HG03095 (cell line): ENCODE measurements around the gene ENTPD8.

Experiments
- ATAC-seq: cut with Tn5 transposase; IDR thresholded peaks from one replicate; pipeline ENCODE4 v1.9.1; 2021; ENCODE audit warnings: moderate library complexity; ENCODE audit not compliant: unreplicated experiment

The ENTPD8 gene

GRCh38 chr9:137448602-137448962 lies 7.4 kb upstream of the ENTPD8 start:
- ATAC-seq: no peak

DNA sequence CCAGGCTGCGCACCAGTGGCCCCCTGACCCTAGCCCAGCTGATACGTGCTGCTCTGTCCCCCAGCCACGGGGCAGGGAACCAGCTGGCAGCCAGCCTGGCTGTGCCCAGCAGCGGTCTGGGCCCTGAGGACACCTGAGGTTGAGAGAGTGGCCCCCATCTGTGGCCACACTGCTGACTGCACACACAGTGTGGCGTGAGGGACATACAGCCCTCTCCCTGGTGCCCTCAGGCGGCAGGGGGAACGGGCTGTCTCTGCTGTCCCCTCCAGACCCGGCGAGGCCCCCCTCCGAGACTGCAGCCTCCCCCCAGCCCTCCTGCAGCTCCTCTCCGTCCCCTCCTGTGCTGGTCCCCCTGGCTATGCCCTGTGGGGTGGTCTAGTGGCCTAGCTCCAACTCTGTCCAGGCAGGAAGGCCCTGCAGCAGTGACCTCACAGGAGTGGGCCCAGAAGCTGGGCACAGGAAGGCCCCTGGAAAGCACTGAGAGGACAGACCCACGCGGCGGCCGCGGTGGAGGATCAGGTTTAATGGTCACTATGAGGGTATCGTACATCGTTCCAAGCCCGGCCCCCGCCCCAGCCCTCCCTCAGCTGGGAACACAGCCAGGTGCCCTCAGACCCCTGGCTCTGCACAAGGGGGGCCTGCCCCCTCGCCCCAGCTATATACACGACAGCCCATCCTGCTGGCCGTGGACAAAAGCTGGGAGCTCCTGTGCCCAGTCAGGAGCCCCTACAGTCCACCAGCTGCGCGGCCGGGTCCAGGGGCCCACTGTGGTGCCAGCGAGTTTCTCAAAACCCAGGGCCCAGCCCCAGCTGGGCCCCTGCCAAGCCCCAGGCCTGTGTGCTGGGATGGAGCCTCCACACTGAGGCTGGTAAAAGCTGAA lies 6.8 kb upstream of the ENTPD8 start:
- ATAC-seq: no peak

GRCh38 chr9:137446851-137447471 lies 5.8 kb upstream of the ENTPD8 start:
- no peak for ATAC-seq

DNA sequence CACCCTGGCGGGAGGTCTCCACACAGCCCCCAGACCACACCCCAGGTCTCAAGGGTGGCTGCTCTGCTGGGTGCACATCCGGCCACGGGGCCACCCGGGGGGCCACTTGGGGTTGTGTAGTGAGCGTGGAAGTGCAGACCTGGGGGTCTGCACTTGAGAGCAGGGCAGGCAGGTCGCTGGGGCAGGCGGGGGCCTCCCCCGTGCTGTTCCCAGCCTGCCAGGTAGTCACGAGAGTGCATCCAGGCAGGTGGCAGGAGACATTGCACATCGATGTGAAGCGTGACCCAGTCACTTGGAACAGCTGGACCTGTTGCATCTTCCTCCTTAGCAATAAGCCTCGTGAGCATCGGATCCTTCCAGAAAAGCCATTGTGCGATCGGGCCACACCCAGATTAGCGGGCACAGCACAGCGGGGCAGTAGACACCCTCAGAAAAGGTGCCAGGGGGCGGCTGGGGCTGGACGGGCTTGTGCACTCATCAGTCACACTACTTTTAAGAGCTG lies 4.8 kb upstream of the ENTPD8 start:
- no peak for ATAC-seq

DNA sequence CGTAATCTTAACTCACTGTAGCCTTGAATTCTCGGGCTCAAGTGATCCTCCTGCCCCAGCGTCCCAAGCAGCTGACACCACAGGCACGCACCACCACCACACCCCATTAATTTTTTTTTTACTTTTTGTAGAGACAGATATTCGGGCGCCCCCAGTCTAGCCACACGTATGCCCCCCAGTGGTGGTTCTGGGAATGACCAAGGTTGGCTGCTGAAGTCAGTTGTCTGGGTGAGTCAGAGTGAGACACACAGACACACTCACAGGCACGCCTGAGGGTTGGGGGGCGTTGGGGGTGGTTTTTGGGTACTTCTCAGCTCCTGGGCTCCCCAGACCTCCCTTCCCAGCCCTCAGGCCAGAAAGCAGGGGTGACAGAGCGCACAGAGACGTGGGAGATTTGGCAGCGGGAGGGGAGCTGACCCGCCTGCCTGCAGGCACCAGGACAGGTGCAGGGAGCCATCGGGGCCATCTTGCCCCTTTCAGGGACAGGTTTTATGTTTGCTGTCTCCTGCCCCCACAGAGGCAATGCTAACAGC lies 4.2 kb upstream of the ENTPD8 start:
- no peak for ATAC-seq

GRCh38 chr9:137444106-137444790 lies 3.1 kb upstream of the ENTPD8 start:
- ATAC-seq: no peak

- no peak for ATAC-seq
Observed at GRCh38 chr9:137441935-137442321, 771 bp upstream of the ENTPD8 start.

- no peak for ATAC-seq
Observed at GRCh38 chr9:137439158-137439714, 1.9 kb downstream of the ENTPD8 start.

GRCh38 chr9:137438591-137439157 lies 2.5 kb downstream of the ENTPD8 start:
- no peak for ATAC-seq

DNA sequence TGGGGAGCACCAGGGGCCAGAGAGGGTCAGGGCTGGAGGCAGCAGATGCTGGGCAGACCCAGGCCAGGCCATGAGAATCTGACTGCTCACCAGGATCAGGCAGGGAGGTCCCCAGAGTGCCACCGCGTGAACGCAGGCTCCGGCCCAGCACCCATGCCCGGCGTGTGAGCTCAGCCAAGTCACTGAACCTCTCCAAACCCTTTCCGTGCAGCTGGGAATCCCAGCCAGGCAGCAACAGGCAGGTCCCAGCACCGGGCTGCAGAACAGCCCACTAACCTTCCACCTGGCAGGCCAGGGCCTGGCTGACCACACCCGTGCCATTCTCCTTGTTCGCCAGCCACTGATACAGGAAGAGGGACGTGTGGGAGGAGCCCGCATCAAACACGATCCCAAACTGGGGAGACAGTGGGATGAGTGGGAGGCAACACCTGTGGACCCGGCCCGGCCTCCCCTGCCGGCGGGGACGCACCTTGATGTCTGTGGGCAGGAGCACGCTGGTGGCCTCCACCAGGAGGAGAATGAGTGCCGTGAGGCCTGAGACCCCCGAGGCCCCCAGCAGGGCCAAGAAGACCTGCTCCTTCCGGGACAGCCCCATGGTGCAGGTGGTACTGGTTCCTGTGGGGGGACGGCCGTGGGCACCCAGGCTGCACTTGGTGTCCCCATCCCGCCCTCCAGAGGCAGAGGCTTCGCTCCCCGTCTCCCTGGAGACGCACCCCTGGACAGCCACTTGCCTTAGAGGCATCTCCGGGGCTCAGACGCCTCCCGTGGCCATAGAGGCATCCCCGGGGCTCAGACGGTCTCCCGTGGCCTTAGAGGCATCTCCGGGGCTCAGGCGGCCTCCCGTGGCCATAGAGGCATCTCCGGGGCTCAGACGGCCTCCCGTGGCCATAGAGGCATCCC lies 3.2 kb downstream of the ENTPD8 start:
- ATAC-seq: no peak

DNA sequence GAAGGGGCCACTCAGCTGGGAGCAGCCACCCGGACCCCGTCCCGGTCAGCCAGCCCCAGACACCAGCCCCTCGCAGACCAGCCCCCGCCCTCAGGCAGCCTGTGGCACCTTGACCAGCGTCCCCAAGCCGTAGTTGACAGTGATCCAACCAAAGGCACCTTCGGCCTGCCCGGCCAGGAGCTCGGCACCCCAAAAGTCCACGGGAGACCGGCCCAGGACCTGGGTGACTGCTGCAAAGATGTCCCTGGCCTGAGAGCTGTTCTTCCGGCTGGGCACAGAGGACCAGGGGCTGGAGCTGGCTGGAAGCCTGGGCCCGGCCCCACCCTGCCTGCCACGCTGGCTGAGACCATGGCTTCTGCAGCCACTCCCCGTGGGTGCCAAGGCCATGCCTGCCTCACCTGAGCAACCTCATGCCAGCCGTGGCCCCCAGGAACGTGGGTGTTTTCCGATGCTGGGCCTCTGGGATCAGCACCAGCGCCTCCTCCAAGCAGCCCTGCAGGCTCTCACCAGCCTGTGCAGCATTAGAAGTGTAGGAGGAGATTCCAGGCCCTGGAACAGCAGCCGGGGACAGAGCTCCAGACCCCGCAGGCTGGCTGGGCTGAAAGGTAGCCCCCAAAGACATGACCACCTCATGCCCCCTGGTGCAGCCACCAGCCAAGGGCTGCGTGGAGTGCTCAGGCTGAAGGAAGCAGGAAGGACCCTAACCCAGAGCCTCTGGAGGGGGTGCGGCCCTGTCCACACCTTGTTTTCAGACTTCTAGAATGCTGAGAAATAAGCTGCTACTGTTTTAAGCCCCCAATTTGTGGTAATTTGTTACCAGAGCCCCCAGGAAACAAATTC lies 4.2 kb downstream of the ENTPD8 start:
- no peak for ATAC-seq

DNA sequence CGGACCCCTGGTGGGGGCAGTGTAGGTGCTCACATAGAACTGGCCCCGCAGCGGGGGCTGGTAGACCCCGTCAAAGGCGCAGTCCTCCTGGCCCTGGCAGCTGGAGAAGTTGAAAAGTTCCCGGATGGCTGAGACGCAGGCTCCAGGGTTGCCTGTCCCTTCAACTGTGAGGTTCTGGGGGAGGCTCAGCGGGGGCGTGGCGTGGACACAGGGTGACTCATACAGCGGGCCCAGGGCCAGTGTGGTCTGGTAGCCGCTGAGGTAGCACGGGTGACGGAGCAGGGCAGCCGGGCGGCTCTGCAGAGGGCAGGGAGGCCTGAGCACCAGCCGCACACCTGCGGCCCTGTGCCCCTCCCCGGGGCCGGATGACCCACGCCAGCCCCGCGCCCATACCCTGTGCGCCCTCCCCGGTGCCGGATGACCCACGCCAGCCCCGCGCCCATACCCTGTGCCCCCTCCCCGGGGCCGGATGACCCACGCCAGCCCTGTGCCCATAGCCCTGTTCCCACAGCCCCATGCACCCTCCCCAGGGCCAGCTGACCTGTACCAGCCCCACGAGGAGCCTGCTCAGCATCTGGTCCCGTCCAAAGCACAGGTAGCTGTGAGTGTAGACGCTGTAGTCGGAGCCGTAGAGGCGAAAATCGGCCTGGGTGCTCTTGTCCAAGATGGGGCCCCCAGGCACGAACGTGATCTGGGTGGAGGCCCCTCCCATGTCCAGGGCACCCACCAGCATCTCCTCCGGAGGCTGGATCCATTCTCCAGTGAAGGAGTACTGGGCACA lies 5.0 kb downstream of the ENTPD8 start:
- ATAC-seq: no peak

GRCh38 chr9:137435381-137435891 lies 5.7 kb downstream of the ENTPD8 start:
- no peak for ATAC-seq

DNA sequence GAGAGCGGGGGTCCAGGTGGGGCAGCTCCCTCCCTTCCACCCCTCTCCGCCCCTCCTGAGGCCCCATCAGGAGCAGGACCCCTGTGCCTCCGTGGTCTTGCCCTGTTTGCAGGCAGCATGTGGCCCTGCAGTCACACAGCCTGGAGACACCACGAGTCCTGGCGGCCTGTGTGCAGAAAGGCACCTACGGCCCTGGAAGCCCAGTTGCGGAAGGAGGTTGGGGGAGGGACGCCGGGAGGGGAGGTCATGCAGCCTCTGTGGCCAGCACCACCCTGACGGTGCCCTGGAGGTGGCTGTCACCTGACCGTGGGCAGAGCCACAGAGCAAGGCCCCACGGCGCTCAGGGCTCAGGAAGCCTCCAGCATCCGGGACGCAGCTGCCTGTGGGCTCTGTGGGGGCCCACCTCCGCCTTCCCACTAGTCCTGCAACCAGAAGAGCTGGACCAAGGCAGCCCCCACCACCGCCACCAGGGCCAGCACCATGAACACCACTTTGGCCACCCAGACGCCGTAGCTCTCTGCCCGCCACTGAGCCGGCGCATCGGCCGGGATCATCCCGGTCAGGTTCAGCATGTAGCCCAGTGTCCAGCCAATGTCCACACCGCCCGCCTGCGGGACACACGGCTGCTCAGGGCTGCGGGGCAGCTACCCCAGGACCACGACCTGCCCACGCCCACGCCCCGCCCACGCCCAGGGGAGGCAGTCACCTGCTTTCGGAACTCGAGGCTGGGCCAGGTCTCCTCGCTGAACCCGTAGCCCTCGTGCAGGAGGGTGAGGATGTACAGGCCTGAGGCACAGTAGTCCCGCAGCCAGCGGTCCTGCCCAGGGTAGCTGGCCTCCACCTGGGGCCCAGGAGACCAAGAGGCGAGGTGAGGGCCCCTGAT lies 6.4 kb downstream of the ENTPD8 start:
- ATAC-seq: no peak

GRCh38 chr9:137433916-137434431 lies 7.2 kb downstream of the ENTPD8 start:
- no peak for ATAC-seq

GRCh38 chr9:137433349-137433915 lies 7.7 kb downstream of the ENTPD8 start:
- ATAC-seq: no peak
